Measurements from ENCODE around the gene CDC42BPG. TPM values are rescaled to one million over a fixed set of nuclear protein-coding genes. Genes with fewer than 3 reads are reported as not detected.

The CDC42BPG gene
- total and polyA plus RNA-seq, 9 donors = 0.35 to 9.5 (median 3.2) TPM

GRCh38 chr11:64892411-64892831 lies 48.0 kb upstream of the CDC42BPG start:
- H3K27ac ChIP-seq = no peak overlapping the region
- TF ChIP-seq POLR2A (IDR thresholded peaks at IDR 0.05) = no peak
- TF ChIP-seq CTCF (IDR thresholded peaks at IDR 0.05) = no peak
- no peak for TF ChIP-seq EP300 (IDR thresholded peaks at IDR 0.05)

GRCh38 chr11:64891880-64892279 lies 47.4 kb upstream of the CDC42BPG start:
- Histone ChIP-seq H3K27ac (no peak overlapping the region), H3K4me1 (ENCODE audit: insufficient read depth) (peaks cover 1% of the 10 kb centered on the region), H3K27me3 (no peaks in the 10 kb centered on the region), H3K9me3 (no peaks in the 10 kb centered on the region), H3K4me3 (no peak overlapping the region), H3K36me3 (no peaks in the 10 kb centered on the region)
- intact Hi-C loops (cut with DNase I) = loop anchor here in 1 of 4 donors (2.0 kb wide), 1 partner anchor 45 kb away; no protein-coding TSS in a partner anchor
- WGBS, 3 donors = 73 to 79% (median 77%) methylated on average over 5 of the region's 5 CpGs
- TF ChIP-seq POLR2A (IDR thresholded peaks at IDR 0.05) (no peak), CTCF (IDR thresholded peaks at IDR 0.05) (no peak), EP300 (IDR thresholded peaks at IDR 0.05) (no peak)
- no peak for DNase-seq

More at GRCh38 chr11:64892411-64892831, 48.0 kb upstream of the CDC42BPG start:
- DNase-seq = no peak
- Histone ChIP-seq H3K9me3 (no peaks in the 10 kb centered on the region), H3K4me1 (ENCODE audit: insufficient read depth) (peaks cover 1% of the 10 kb centered on the region), H3K4me3 (peak overlapping the region; percentile 14), H3K36me3 (no peaks in the 10 kb centered on the region), H3K27me3 (no peaks in the 10 kb centered on the region)
- intact Hi-C loops (cut with DNase I) = loop anchor here in 1 of 4 donors (2.0 kb wide), 1 partner anchor 46 kb away; no protein-coding TSS in a partner anchor
- WGBS, 3 donors = 69 to 75% (median 70%) methylated on average over 11 of the region's 11 CpGs

GRCh38 chr11:64891215-64891848 lies 46.9 kb upstream of the CDC42BPG start:
- peak overlapping the region; percentile 20 for H3K4me3 ChIP-seq
- intact Hi-C loops (cut with DNase I) = no loop called here
- 83 to 85% (median 85%) methylated on average over 25 of the region's 25 CpGs for WGBS, 3 donors
- H3K9me3 ChIP-seq = no peaks in the 10 kb centered on the region
- no peak overlapping the region for H3K27ac ChIP-seq
- no peak for DNase-seq
- peaks cover 1% of the 10 kb centered on the region for H3K4me1 ChIP-seq (ENCODE audit: insufficient read depth)
- no peaks in the 10 kb centered on the region for H3K27me3 ChIP-seq
- no peaks in the 10 kb centered on the region for H3K36me3 ChIP-seq
- no peak for TF ChIP-seq EP300 (IDR thresholded peaks at IDR 0.05)
- no peak for TF ChIP-seq POLR2A (IDR thresholded peaks at IDR 0.05)
- TF ChIP-seq CTCF (IDR thresholded peaks at IDR 0.05) = no peak

GRCh38 chr11:64890522-64890939 lies 46.1 kb upstream of the CDC42BPG start:
- Histone ChIP-seq H3K4me3 (peak overlapping the region; percentile 20), H3K9me3 (no peaks in the 10 kb centered on the region)
- intact Hi-C loops (cut with DNase I) = no loop called here

More at GRCh38 chr11:64890522-64890939, 46.1 kb upstream of the CDC42BPG start:
- TF ChIP-seq CTCF (IDR thresholded peaks at IDR 0.05) (no peak), EP300 (IDR thresholded peaks at IDR 0.05) (no peak), POLR2A (IDR thresholded peaks at IDR 0.05) (no peak)
- H3K4me1 ChIP-seq (ENCODE audit: insufficient read depth) = peaks cover 1% of the 10 kb centered on the region
- no peak overlapping the region for H3K27ac ChIP-seq
- H3K36me3 ChIP-seq = no peaks in the 10 kb centered on the region
- WGBS, 3 donors = 80 to 87% (median 85%) methylated on average over 7 of the region's 7 CpGs
- H3K27me3 ChIP-seq = no peaks in the 10 kb centered on the region
- DNase-seq = no peak
